ENCODE measurements around the gene SH2B3.

DNA sequence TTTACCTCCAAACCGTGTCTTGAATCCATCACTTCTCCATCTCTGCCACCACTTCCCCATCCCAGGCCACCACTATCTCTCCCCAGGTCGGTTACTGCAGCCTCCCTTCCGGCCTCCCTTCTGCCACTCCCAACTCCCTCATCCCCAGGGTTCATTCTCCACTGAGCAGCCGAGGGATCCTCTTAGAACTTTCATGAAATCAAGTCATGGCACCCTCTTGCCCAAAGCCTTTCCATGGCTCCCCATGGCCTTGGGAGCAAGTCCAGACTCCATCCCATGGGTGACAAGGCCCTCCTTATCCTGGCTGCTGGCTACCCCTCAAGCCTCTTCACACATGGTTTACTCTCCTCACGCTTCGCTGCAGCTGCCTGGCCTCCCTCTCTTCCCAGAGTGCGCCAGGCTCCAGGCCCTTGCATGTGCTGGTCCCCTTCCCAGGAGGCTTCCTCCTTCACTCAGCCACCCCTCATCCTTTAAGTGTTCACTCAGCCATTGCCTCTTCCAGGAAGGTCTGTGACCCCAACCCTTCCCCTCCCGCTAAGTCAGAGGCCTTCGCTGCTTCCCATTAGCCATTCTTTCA, 17.9 kb upstream of the SH2B3 start:
- TF ChIP-seq, protein P1, sequence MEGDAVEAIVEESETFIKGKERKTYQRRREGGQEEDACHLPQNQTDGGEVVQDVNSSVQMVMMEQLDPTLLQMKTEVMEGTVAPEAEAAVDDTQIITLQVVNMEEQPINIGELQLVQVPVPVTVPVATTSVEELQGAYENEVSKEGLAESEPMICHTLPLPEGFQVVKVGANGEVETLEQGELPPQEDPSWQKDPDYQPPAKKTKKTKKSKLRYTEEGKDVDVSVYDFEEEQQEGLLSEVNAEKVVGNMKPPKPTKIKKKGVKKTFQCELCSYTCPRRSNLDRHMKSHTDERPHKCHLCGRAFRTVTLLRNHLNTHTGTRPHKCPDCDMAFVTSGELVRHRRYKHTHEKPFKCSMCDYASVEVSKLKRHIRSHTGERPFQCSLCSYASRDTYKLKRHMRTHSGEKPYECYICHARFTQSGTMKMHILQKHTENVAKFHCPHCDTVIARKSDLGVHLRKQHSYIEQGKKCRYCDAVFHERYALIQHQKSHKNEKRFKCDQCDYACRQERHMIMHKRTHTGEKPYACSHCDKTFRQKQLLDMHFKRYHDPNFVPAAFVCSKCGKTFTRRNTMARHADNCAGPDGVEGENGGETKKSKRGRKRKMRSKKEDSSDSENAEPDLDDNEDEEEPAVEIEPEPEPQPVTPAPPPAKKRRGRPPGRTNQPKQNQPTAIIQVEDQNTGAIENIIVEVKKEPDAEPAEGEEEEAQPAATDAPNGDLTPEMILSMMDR (IDR thresholded peaks at IDR 0.05; ENCODE audit: insufficient read depth, low read length, poor library complexity, severe bottlenecking): no peak
- no peak for TF ChIP-seq EZH2phosphoT487 (conservative IDR thresholded peaks at IDR 0.05; ENCODE audit: low read length)

Measured in SU-DHL-6 (cell line).